ENCODE results near the gene MED22. TPM values are rescaled to one million over a fixed set of nuclear protein-coding genes. Genes with fewer than 3 reads are reported as not detected.

Gene MED22
- total RNA-seq, 1 donor, result 14.5 TPM

GRCh38 chr9:133372144-133372543 is 24.2 kb upstream of the MED22 start:
- peaks cover 70% of the 10 kb centered on the region for H3K4me1 ChIP-seq (ENCODE audit: insufficient read depth, low read length)
- H3K27ac ChIP-seq (ENCODE audit: low read depth, low read length), result peak overlapping the region; percentile 81
- no peak for TF ChIP-seq CTCF (IDR thresholded peaks at IDR 0.05; ENCODE audit: extremely low read depth, low read depth, low read length)
- peaks cover 46% of the 10 kb centered on the region for H3K36me3 ChIP-seq (ENCODE audit: insufficient read depth, low read length)
- no peak overlapping the region for H2AFZ ChIP-seq (ENCODE audit: low read length)
- no peaks in the 10 kb centered on the region for H3K9me3 ChIP-seq (ENCODE audit: low read depth, low read length)
- H4K20me1 ChIP-seq (ENCODE audit: insufficient read depth, low read length), result peaks cover 77% of the 10 kb centered on the region
- peak overlapping the region; percentile 76 for H3K4me2 ChIP-seq (ENCODE audit: insufficient read depth, low read length)
- H3K79me2 ChIP-seq (ENCODE audit: insufficient read depth, low read length), result peaks cover 87% of the 10 kb centered on the region
- DNase-seq (ENCODE audit: insufficient read length, low spot score, missing footprints), result peak; percentile 74
- no peaks in the 10 kb centered on the region for H3K27me3 ChIP-seq (ENCODE audit: insufficient read depth, low read length)
- peak overlapping the region; percentile 35 for H3K4me3 ChIP-seq (ENCODE audit: insufficient read depth, low read length)

GRCh38 chr9:133371261-133371711 is 23.4 kb upstream of the MED22 start:
- peaks cover 96% of the 10 kb centered on the region for H3K79me2 ChIP-seq (ENCODE audit: insufficient read depth, low read length)
- H3K4me3 ChIP-seq (ENCODE audit: insufficient read depth, low read length), result peak overlapping the region; percentile 35
- peaks cover 62% of the 10 kb centered on the region for H3K4me1 ChIP-seq (ENCODE audit: insufficient read depth, low read length)
- no peaks in the 10 kb centered on the region for H3K9me3 ChIP-seq (ENCODE audit: low read depth, low read length)
- peak; percentile 95 for DNase-seq (ENCODE audit: insufficient read length, low spot score, missing footprints)
- peak overlapping the region; percentile 76 for H3K4me2 ChIP-seq (ENCODE audit: insufficient read depth, low read length)
- H4K20me1 ChIP-seq (ENCODE audit: insufficient read depth, low read length), result peaks cover 86% of the 10 kb centered on the region
- peaks cover 54% of the 10 kb centered on the region for H3K36me3 ChIP-seq (ENCODE audit: insufficient read depth, low read length)
- H3K27me3 ChIP-seq (ENCODE audit: insufficient read depth, low read length), result no peaks in the 10 kb centered on the region
- no peak overlapping the region for H2AFZ ChIP-seq (ENCODE audit: low read length)
- peak overlapping the region; percentile 81 for H3K27ac ChIP-seq (ENCODE audit: low read depth, low read length)
- peak; percentile 13 for TF ChIP-seq CTCF (IDR thresholded peaks at IDR 0.05; ENCODE audit: extremely low read depth, low read depth, low read length)

GRCh38 chr9:133370685-133371084 is 22.8 kb upstream of the MED22 start:
- Histone ChIP-seq H4K20me1 (ENCODE audit: insufficient read depth, low read length) (peaks cover 91% of the 10 kb centered on the region), H3K4me3 (ENCODE audit: insufficient read depth, low read length) (no peak overlapping the region), H3K27me3 (ENCODE audit: insufficient read depth, low read length) (no peaks in the 10 kb centered on the region), H3K27ac (ENCODE audit: low read depth, low read length) (peak overlapping the region; percentile 81), H3K36me3 (ENCODE audit: insufficient read depth, low read length) (peaks cover 60% of the 10 kb centered on the region), H3K4me2 (ENCODE audit: insufficient read depth, low read length) (peak overlapping the region; percentile 76), H3K9me3 (ENCODE audit: low read depth, low read length) (no peaks in the 10 kb centered on the region), H3K79me2 (ENCODE audit: insufficient read depth, low read length) (peaks cover 100% of the 10 kb centered on the region), H3K4me1 (ENCODE audit: insufficient read depth, low read length) (peaks cover 62% of the 10 kb centered on the region), H2AFZ (ENCODE audit: low read length) (no peak overlapping the region)
- no peak for TF ChIP-seq CTCF (IDR thresholded peaks at IDR 0.05; ENCODE audit: extremely low read depth, low read depth, low read length)
- peak; percentile 4 for DNase-seq (ENCODE audit: insufficient read length, low spot score, missing footprints)

- Histone ChIP-seq H3K79me2 (ENCODE audit: insufficient read depth, low read length) (peaks cover 100% of the 10 kb centered on the region), H3K36me3 (ENCODE audit: insufficient read depth, low read length) (peaks cover 68% of the 10 kb centered on the region), H3K4me2 (ENCODE audit: insufficient read depth, low read length) (no peak overlapping the region), H3K4me3 (ENCODE audit: insufficient read depth, low read length) (no peak overlapping the region), H2AFZ (ENCODE audit: low read length) (no peak overlapping the region), H4K20me1 (ENCODE audit: insufficient read depth, low read length) (peaks cover 96% of the 10 kb centered on the region), H3K9me3 (ENCODE audit: low read depth, low read length) (no peaks in the 10 kb centered on the region), H3K27ac (ENCODE audit: low read depth, low read length) (peak overlapping the region; percentile 81), H3K4me1 (ENCODE audit: insufficient read depth, low read length) (peaks cover 62% of the 10 kb centered on the region), H3K27me3 (ENCODE audit: insufficient read depth, low read length) (no peaks in the 10 kb centered on the region)
- DNase-seq (ENCODE audit: insufficient read length, low spot score, missing footprints), result no peak
- no peak for TF ChIP-seq CTCF (IDR thresholded peaks at IDR 0.05; ENCODE audit: extremely low read depth, low read depth, low read length)
Observed at GRCh38 chr9:133369933-133370332, 22.0 kb upstream of the MED22 start.
